ENCODE results near the gene UBE2O. TPM values are rescaled to one million over a fixed set of nuclear protein-coding genes. Genes with fewer than 3 reads are reported as not detected.
A peak's percentile ranks its signal among the peaks of the same experiment; 100 is the strongest.

Gene UBE2O
- total and polyA plus RNA-seq, 3 experiments from 2014 or later: 14.9 to 35.0 (median 33.6) TPM

DNA sequence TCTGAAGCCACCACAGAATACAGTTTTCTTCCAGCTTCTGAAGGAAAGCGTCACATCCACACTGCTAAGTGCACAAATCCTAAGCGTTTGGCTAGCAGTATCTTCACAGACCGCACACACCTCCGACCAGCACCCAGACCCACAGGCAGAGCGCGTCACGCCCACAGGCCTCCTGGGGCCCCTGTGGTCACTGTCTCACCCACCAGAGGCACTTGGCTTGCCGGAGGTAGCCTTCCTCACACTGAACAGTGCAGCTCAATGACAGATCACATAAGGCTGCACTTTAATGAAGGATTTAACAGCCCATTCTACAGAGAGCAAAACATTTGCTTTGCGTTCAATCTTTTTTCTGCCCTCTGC is 47.4 kb downstream of the UBE2O start:
- Histone ChIP-seq H3K27ac (ENCODE audit: low read depth, low read length) (no peak overlapping the region), H3K4me3 (ENCODE audit: low read length) (no peak overlapping the region), H3K9me3 (ENCODE audit: low read length) (no peaks in the 10 kb centered on the region), H3K4me1 (ENCODE audit: insufficient read depth, low read length) (no peaks in the 10 kb centered on the region), H3K36me3 (ENCODE audit: insufficient read depth, low read length) (peaks cover 23% of the 10 kb centered on the region), H3K27me3 (ENCODE audit: insufficient read depth, low read length, poor library complexity, severe bottlenecking) (no peaks in the 10 kb centered on the region)
- Mint-ChIP-seq H3K36me3 (peaks cover 0 to 66% (median 28%) of the 10 kb centered on the region in 3 donors), H3K9me3 (no peaks in the 10 kb centered on the region), H3K27me3 (no peaks in the 10 kb centered on the region), H3K4me3 (no peak overlapping the region), H3K27ac (no peak overlapping the region), H3K4me1 (peaks cover 7 to 11% (median 9%) of the 10 kb centered on the region in 3 donors)
- CTCF ChIA-PET: interaction anchor here (1.6 kb wide), 1 partner anchor 8 kb away, joined by 10 read pairs; no protein-coding TSS in a partner anchor
- POLR2A ChIA-PET: interaction anchor here (0.6 kb wide), 1 partner anchor 99 kb away, joined by 5 read pairs; no protein-coding TSS in a partner anchor
- peak in 1 of 5 donors; percentile 17 for DNase-seq

DNA sequence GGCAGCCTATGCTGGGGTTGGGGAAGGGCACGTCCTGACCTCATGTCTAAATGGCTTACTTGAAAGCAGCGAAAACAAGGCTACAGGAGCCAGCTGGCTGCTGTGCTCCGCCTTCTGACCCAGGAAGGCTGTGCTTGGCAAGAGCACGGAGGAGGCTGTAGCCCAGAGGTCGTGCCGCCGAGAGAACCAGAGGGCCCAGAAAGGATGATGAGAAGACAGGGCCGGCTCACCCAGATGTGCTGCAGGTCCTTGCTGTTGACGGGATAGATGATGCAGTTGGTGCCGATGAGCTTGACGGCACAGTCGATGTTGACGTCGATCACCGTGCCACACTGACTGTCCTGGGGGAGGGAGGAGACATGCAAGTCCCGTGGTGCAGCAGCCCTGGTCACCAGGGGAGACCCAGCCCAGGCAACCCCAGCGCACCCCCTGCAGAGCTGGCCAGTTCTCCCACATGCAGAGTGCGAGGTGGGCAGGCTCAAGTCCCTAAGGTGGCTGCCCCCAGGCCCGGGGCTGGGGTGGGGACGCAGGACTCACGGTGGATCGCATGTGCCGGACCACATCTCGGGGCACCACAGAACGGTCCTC is 47.9 kb downstream of the UBE2O start:
- H3K27me3 Mint-ChIP-seq: no peaks in the 10 kb centered on the region
- Histone ChIP-seq H3K4me3 (ENCODE audit: low read length) (no peak overlapping the region), H3K36me3 (ENCODE audit: insufficient read depth, low read length) (peaks cover 28% of the 10 kb centered on the region), H3K9me3 (ENCODE audit: low read length) (no peaks in the 10 kb centered on the region), H3K27me3 (ENCODE audit: insufficient read depth, low read length, poor library complexity, severe bottlenecking) (no peaks in the 10 kb centered on the region), H3K27ac (ENCODE audit: low read depth, low read length) (no peak overlapping the region), H3K4me1 (ENCODE audit: insufficient read depth, low read length) (no peaks in the 10 kb centered on the region)
- no peaks in the 10 kb centered on the region for H3K9me3 Mint-ChIP-seq
- ChIA-PET POLR2A (no interaction called here), CTCF (interaction anchor here (1.5 to 1.6 kb wide), 2 partner anchors 8 to 16 kb away, joined by 6 to 10 read pairs; no protein-coding TSS in a partner anchor)
- peak overlapping the region in 1 of 8 donors; percentile 63 for H3K27ac Mint-ChIP-seq
- DNase-seq: peak in 1 of 5 donors; percentile 42
- peaks cover 0 to 66% (median 28%) of the 10 kb centered on the region in 3 donors for H3K36me3 Mint-ChIP-seq
- no peak overlapping the region for H3K4me3 Mint-ChIP-seq
- H3K4me1 Mint-ChIP-seq: peaks cover 7 to 11% (median 9%) of the 10 kb centered on the region in 3 donors

GRCh38 chr17:76404256-76404655 is 48.7 kb downstream of the UBE2O start:
- Histone ChIP-seq H3K36me3 (ENCODE audit: insufficient read depth, low read length) (peaks cover 28% of the 10 kb centered on the region), H3K27ac (ENCODE audit: low read depth, low read length) (no peak overlapping the region), H3K4me3 (ENCODE audit: low read length) (no peak overlapping the region), H3K9me3 (ENCODE audit: low read length) (no peaks in the 10 kb centered on the region), H3K4me1 (ENCODE audit: insufficient read depth, low read length) (no peaks in the 10 kb centered on the region), H3K27me3 (ENCODE audit: insufficient read depth, low read length, poor library complexity, severe bottlenecking) (no peaks in the 10 kb centered on the region)
- no peaks in the 10 kb centered on the region for H3K27me3 Mint-ChIP-seq
- H3K4me1 Mint-ChIP-seq: peaks cover 4 to 11% (median 9%) of the 10 kb centered on the region in 3 donors
- peaks cover 0 to 69% (median 30%) of the 10 kb centered on the region in 3 donors for H3K36me3 Mint-ChIP-seq
- ChIA-PET POLR2A (no interaction called here), CTCF (interaction anchor here (1.5 kb wide), 1 partner anchor 15 kb away, joined by 6 read pairs; no protein-coding TSS in a partner anchor)
- no peaks in the 10 kb centered on the region for H3K9me3 Mint-ChIP-seq
- H3K27ac Mint-ChIP-seq: peak overlapping the region in 2 of 8 donors; percentile 19 to 32
- no peak overlapping the region for H3K4me3 Mint-ChIP-seq
- DNase-seq: no peak

GRCh38 chr17:76402711-76403110 is 50.2 kb downstream of the UBE2O start:
- Mint-ChIP-seq H3K36me3 (peaks cover 5 to 81% (median 34%) of the 10 kb centered on the region in 3 donors), H3K4me3 (no peak overlapping the region), H3K27me3 (no peaks in the 10 kb centered on the region), H3K27ac (peak overlapping the region in 1 of 8 donors; percentile 29), H3K4me1 (peaks cover 0 to under 1% (median 0%) of the 10 kb centered on the region in 3 donors), H3K9me3 (no peaks in the 10 kb centered on the region)
- DNase-seq: no peak
- ChIA-PET POLR2A (no interaction called here), CTCF (interaction anchor here (7.3 kb wide), 1 partner anchor 99 kb away, joined by 175 read pairs; the partner anchor contains the start of gene QRICH2)
- no peaks in the 10 kb centered on the region for H3K27me3 ChIP-seq (ENCODE audit: insufficient read depth, low read length, poor library complexity, severe bottlenecking)
- no peak overlapping the region for H3K27ac ChIP-seq (ENCODE audit: low read depth, low read length)
- no peak overlapping the region for H3K4me3 ChIP-seq (ENCODE audit: low read length)
- no peaks in the 10 kb centered on the region for H3K9me3 ChIP-seq (ENCODE audit: low read length)
- H3K4me1 ChIP-seq (ENCODE audit: insufficient read depth, low read length): no peaks in the 10 kb centered on the region
- H3K36me3 ChIP-seq (ENCODE audit: insufficient read depth, low read length): peaks cover 38% of the 10 kb centered on the region

GRCh38 chr17:76399175-76400172 is 53.5 kb downstream of the UBE2O start:
- no peak overlapping the region for H3K27ac ChIP-seq (ENCODE audit: low read depth, low read length)
- CTCF ChIA-PET: interaction anchor here (0.9 to 7.4 kb wide), 12 partner anchors 11 to 385 kb away, joined by 3 to 175 read pairs (median 8); partner anchors contain the start of genes PRPSAP1, QRICH2, RHBDF2 and SPHK1
- no peaks in the 10 kb centered on the region for H3K4me1 Mint-ChIP-seq
- no peak for DNase-seq
- no peaks in the 10 kb centered on the region for H3K9me3 Mint-ChIP-seq
- H3K27ac Mint-ChIP-seq: peak overlapping the region in 1 of 8 donors; percentile 29
- no peaks in the 10 kb centered on the region for H3K27me3 Mint-ChIP-seq
- H3K9me3 ChIP-seq (ENCODE audit: low read length): no peaks in the 10 kb centered on the region
- H3K36me3 Mint-ChIP-seq: peaks cover 5 to 91% (median 31%) of the 10 kb centered on the region in 3 donors
- H3K4me3 Mint-ChIP-seq: peak overlapping the region in 1 of 7 donors; percentile 75
- no peak overlapping the region for H3K4me3 ChIP-seq (ENCODE audit: low read length)
- H3K36me3 ChIP-seq (ENCODE audit: insufficient read depth, low read length): peaks cover 55% of the 10 kb centered on the region
- no peaks in the 10 kb centered on the region for H3K4me1 ChIP-seq (ENCODE audit: insufficient read depth, low read length)
- no peaks in the 10 kb centered on the region for H3K27me3 ChIP-seq (ENCODE audit: insufficient read depth, low read length, poor library complexity, severe bottlenecking)
- POLR2A ChIA-PET: interaction anchor here (1.0 kb wide), 1 partner anchor 46 kb away, joined by 3 read pairs; the partner anchor contains the start of gene PRPSAP1

- POLR2A ChIA-PET: interaction anchor here (0.5 to 1.0 kb wide), 4 partner anchors 45 to 93 kb away, joined by 3 to 6 read pairs (median 3); partner anchors contain the start of gene PRPSAP1
- no peaks in the 10 kb centered on the region for H3K9me3 ChIP-seq (ENCODE audit: low read length)
- H3K9me3 Mint-ChIP-seq: no peaks in the 10 kb centered on the region
- no peak overlapping the region for H3K4me3 ChIP-seq (ENCODE audit: low read length)
- H3K27me3 Mint-ChIP-seq: no peaks in the 10 kb centered on the region
- H3K27ac Mint-ChIP-seq: peak overlapping the region in 1 of 8 donors; percentile 1
- DNase-seq: no peak
- H3K27me3 ChIP-seq (ENCODE audit: insufficient read depth, low read length, poor library complexity, severe bottlenecking): no peaks in the 10 kb centered on the region
- H3K4me1 Mint-ChIP-seq: no peaks in the 10 kb centered on the region
- CTCF ChIA-PET: interaction anchor here (0.5 to 7.4 kb wide), 35 partner anchors 7 to 384 kb away, joined by 3 to 175 read pairs (median 6); partner anchors contain the start of genes PRPSAP1, QRICH2, RHBDF2 and SPHK1
- peaks cover 48% of the 10 kb centered on the region for H3K36me3 ChIP-seq (ENCODE audit: insufficient read depth, low read length)
- H3K4me3 Mint-ChIP-seq: no peak overlapping the region
- H3K27ac ChIP-seq (ENCODE audit: low read depth, low read length): no peak overlapping the region
- peaks cover 5 to 89% (median 27%) of the 10 kb centered on the region in 3 donors for H3K36me3 Mint-ChIP-seq
- H3K4me1 ChIP-seq (ENCODE audit: insufficient read depth, low read length): no peaks in the 10 kb centered on the region
These were observed 54.3 kb downstream of the UBE2O start for GRCh38 chr17:76398523-76399174.

Data from CD8-positive, alpha-beta memory T cell (primary cell).